DMS79 treated with DMSO at 0.1 percent for 48 hours (cell line): ENCODE data around the gene TMEM60.
"Not testable (repeated sequence)": the region's sequence is repeated elsewhere in the genome, so short reads cannot be mapped to it uniquely, and the experiment has no call there.

Source experiments
- DNase-seq: peaks from one replicate; lab custom pipeline; 2025; lab: John Stamatoyannopoulos, UW

TMEM60 gene

DNA sequence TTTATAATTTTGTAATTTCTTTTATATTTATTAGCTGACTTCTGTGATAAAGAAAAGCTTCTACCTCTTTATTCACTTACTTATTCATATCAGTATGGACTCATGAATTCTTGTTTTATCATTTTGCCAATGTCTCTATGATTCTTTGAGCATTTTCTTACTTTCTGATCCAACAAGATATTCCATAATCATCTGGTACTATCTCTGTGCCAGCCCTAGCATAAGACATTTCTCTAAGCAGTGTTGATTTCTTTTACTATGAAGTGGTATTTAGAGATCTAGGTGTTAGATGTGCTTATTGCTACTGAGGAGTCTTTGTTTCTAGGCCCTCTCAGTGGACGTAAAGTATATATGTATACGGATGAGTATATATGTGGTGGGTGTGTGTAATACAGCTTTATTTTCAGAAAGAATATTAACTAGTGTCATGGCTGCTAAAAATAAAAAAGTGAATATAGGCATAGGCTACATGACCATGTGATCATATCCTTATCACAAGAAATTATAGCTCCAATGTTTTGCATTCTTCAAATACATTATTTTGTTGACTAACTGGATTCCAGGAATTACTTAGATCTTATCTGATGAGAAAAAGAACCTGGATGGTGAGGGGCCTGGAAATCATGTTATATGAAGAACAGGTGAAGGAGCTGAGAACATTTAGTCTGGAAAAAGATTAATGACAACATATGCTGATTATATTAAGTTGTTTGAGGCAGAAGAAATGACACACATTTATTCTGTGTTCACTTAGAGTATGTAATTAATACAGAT lies 13.5 kb upstream of the TMEM60 start:
- no peak for DNase-seq

- no peak for DNase-seq
Observed at GRCh38 chr7:77808517-77808916, 10.3 kb upstream of the TMEM60 start.

GRCh38 chr7:77806425-77806824 lies 8.2 kb upstream of the TMEM60 start:
- no peak for DNase-seq

- DNase-seq, result no peak
Observed at GRCh38 chr7:77802557-77803405, 4.5 kb upstream of the TMEM60 start.

- DNase-seq, result no peak
Observed at GRCh38 chr7:77800730-77801129, 2.5 kb upstream of the TMEM60 start.

DNA sequence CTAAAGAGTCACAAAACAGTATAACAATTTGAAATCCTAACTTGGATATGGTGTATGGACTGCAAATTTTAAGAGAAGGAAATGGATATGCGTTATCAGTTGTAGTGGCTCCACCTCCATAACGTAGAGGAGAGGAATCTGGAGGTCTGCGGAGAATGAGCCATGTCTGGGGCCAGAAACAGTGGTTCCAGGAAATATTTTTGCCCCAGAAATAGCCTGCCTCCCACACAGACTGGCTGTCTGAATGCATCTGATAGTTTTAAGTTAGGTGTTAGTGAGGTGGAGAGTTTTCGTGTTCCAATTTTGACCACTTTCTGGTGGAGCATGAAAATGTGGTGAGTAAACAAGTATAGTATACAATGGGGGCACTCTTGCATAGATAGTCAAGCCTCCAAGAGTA lies 1.9 kb upstream of the TMEM60 start:
- DNase-seq, result no peak

DNA sequence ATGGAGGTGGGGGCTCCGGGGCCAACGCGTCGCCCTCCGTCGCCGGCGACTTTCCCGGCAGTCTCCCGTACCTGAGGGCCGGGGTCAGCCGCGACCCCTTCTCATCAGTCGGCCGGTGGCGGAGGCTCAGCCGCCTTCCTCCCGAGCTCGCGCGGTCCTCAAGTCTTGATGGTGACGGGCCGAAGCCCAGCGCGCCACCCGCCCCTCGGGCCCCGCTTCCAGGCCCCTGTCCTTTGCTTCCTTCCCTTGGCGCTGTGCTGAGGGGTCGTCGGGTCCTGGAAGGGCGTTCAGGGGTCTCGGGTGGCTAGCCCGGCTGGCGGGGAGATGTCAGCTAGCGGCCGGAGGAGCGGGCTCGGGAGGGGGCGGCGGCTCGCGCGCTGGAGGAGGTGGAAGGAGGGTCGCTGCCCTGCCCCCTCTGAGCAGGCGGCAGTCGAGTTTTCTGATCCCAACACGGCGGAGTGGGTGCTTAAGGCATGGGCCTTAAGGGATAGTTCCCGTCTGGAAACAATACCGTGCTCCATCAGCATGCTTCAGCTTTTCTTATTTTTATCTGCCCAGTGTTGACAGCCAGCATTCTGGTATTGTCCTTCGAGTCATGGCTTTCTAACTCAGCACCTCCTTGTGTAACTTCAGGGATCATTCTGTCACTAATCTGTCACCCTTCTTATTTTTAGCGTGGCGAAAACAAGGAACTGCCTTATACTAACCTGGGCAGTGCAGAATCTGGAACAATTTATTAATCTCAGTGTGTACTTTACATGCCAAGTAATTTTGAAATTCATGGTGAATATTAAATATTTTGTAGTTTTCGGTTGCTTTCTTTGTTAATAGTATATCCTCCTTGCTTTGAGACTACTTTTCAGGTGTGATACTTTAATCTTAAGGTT lies 1.1 kb upstream of the TMEM60 start:
- peak; percentile 62 for DNase-seq

- DNase-seq, result no peak
Observed at GRCh38 chr7:77797734-77798393, 370 bp downstream of the TMEM60 start.

- DNase-seq, result peak; percentile 38
Observed at GRCh38 chr7:77796960-77797359, 1.3 kb downstream of the TMEM60 start.

GRCh38 chr7:77796109-77796508 lies 2.1 kb downstream of the TMEM60 start:
- DNase-seq, result no peak

DNA sequence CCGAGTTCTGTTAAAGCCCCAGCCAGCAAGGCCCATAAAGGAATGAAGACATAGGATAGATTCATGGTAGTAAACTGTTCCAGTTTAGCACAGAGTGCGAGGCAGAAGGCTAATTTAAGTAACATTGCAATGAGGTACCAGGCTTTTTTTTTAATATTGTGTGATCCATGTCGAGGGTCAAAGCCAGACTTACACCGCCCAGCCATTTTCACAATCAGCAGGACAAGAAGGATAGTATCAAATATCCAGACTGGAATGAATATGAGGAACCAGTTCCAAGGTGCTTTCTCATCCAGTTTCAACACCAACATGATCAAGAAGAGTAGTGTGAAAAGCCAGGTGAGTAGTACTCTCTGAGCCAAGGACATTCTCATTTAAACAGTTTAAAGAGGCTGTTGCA lies 4.2 kb downstream of the TMEM60 start:
- DNase-seq, result no peak

DNA sequence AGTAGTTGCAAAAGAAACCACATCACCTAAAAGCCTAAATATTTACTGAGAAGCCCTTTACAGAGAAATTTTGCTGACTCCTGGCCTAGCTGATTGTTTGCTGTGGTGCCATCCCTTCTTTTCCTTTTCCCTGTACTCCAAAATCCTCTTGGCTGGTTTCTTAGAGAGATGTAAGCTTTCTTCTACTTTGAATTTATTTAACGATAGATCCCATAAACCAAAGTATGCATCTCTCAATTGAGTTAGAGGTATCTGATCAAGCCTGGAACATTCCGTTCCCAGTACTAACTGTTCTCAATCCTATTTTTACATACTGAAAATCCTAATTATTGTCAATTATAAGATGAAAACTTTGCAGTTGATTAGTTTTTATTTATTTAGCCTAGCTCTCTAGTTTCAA lies 6.3 kb downstream of the TMEM60 start:
- DNase-seq, result peak; percentile 22

- DNase-seq, result peak; percentile 81
Observed at GRCh38 chr7:77791336-77791735, 6.9 kb downstream of the TMEM60 start.

- DNase-seq, result no peak
Observed at GRCh38 chr7:77788327-77788902, 9.8 kb downstream of the TMEM60 start.

- DNase-seq, result no peak
Observed at GRCh38 chr7:77786741-77787140, 11.5 kb downstream of the TMEM60 start.

- DNase-seq, result no peak
Observed at GRCh38 chr7:77786018-77786417, 12.2 kb downstream of the TMEM60 start.

DNA sequence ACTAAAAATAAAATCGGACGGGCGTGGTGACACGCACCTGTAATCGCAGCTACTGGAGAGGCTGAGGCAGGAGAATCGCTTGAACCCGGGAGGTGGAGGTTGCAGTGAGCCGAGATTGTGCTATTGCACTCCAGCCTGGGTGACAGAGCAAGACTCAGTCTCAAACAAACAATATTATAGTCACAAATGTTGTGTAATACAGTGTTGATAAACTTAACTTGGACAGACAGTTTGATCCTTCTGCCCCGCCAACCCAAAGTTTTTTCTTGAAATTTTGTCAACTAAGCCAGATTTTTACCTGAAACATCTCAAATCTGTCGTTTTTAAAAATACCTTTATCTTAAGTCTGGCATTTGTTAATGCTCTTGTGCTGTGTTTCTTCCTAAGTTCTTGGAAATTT lies 13.8 kb downstream of the TMEM60 start:
- DNase-seq, result not testable (repeated sequence)

- no peak for DNase-seq
Observed at GRCh38 chr7:77783545-77783944, 14.7 kb downstream of the TMEM60 start.

DNA sequence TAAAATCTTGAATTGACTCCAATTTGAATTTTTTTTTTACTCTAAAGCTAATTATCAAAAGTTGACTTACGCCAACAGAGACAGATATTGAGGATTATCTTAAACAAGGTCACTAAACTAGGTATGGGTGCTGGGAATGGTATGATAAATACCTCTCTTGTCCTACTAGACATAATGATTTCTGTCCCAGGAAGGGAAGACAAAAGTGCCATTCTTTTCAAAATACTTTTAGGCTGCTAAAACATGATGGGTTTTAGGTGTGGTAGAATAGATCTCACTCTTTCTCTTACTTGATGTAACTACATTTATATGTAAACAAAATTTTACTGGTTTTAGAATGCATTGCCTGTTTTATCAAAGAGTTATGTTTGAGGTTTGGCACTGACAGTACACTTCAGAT lies 15.1 kb downstream of the TMEM60 start:
- no peak for DNase-seq

DNA sequence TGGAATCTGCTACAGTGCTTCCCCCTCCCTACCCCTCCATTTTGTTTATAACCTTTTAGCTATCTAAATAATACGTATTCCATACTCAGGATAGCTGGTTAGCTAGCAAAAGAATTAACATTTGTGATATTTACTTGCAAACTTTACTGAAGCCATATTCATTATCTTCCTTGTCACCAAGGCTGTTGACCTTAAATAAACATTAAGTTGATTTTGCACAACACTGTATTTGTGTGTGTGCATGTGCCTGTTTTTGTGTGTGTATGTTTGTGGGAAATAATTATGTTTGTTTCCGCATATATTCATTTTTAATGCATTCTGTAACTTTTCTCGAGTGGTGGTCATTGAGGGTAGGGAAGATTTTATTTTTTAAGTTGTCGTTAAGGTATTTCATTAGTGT lies 15.9 kb downstream of the TMEM60 start:
- no peak for DNase-seq

- DNase-seq, result no peak
Observed at GRCh38 chr7:77778535-77778934, 19.7 kb downstream of the TMEM60 start.
